Measurements from ENCODE around the gene PPAN.

The PPAN gene, protein sequence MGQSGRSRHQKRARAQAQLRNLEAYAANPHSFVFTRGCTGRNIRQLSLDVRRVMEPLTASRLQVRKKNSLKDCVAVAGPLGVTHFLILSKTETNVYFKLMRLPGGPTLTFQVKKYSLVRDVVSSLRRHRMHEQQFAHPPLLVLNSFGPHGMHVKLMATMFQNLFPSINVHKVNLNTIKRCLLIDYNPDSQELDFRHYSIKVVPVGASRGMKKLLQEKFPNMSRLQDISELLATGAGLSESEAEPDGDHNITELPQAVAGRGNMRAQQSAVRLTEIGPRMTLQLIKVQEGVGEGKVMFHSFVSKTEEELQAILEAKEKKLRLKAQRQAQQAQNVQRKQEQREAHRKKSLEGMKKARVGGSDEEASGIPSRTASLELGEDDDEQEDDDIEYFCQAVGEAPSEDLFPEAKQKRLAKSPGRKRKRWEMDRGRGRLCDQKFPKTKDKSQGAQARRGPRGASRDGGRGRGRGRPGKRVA

GRCh38 chr19:10106100-10106936 is at the start of gene PPAN:
Gene PPAN (plus strand): TSS chr19:10106362. CDS start chr19:10106395, 33 bp downstream.
- DNase-seq: peak; percentile 96

DNA sequence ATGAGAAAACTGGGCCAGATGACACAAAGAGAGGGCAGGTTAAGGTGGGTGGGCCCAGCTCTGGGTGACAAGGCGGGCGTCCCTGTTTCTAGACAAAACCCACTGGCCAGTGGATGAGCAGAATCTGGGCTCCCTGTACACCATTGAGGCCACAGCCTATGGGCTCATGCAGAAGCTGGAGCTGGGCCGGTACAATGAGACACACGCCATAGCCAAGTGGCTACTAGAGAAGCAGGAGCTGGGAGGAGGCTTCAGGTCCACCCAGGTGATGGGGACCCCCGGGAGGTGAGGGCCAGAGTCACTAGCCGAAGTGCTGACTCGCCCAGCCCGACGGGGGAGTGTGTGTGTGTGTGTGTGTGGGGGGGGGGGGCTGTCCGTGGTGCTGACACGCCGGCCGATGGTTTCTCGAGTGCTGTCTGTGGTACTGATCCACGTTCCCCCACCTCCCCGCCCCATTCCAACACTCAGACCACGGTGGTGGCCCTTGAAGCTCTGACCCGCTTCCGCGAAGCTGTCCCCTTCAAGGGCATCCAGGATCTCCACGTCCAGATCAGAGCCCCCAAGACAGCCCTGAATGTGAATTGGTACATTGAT is 44.3 kb upstream of the PPAN start:
- DNase-seq: no peak

GRCh38 chr19:10068205-10068604 is 38.0 kb upstream of the PPAN start:
- no peak for DNase-seq

- no peak for DNase-seq
Measured at GRCh38 chr19:10069046-10069445, 37.1 kb upstream of the PPAN start.

- DNase-seq: no peak
Measured at GRCh38 chr19:10070730-10071446, 35.3 kb upstream of the PPAN start.

DNA sequence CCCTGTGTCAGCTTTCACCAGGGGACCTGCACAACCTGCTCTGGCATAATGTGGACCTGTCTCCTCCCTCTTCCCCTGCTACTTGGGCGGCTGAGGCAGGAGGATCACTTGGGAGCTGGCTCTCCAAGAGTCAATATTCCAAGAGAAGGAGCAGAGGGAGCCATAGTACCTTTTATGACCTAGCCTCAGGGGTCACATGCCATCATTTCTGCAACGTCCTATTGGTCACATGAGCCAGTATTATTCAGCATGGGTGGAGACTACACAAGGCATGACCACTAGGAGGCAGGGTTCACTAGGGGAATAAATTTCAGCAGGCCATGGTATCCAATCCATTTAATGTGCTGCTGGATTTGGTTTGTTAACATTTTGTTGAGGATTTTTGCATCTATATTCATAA is 32.0 kb upstream of the PPAN start:
- DNase-seq: no peak

DNA sequence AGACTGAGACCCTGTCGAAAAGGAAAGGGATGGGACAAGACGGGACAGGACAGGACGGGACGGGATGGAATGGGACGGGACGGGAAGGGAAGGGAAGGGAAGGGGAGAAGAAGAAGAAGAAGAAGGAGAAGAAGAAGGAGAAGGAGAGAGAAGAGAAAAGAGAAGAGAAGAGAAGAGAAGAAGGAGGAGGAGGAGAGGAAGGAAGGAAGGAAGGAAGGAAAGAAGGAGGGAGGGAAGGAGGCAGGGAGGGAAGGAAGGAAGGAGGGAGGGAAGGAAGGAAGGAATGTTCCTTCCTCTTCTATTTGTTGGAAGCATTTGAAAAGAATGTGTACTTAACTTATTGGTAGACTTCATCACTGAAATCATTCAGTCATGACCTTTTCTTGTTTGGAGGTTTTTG is 29.6 kb upstream of the PPAN start:
- DNase-seq: no peak

GRCh38 chr19:10078329-10078728 is 27.8 kb upstream of the PPAN start:
- DNase-seq: no peak

GRCh38 chr19:10079031-10079453 is 27.1 kb upstream of the PPAN start:
- no peak for DNase-seq

- no peak for DNase-seq
Measured at GRCh38 chr19:10083911-10084310, 22.3 kb upstream of the PPAN start.

GRCh38 chr19:10084803-10085202 is 21.4 kb upstream of the PPAN start:
- DNase-seq: no peak

DNA sequence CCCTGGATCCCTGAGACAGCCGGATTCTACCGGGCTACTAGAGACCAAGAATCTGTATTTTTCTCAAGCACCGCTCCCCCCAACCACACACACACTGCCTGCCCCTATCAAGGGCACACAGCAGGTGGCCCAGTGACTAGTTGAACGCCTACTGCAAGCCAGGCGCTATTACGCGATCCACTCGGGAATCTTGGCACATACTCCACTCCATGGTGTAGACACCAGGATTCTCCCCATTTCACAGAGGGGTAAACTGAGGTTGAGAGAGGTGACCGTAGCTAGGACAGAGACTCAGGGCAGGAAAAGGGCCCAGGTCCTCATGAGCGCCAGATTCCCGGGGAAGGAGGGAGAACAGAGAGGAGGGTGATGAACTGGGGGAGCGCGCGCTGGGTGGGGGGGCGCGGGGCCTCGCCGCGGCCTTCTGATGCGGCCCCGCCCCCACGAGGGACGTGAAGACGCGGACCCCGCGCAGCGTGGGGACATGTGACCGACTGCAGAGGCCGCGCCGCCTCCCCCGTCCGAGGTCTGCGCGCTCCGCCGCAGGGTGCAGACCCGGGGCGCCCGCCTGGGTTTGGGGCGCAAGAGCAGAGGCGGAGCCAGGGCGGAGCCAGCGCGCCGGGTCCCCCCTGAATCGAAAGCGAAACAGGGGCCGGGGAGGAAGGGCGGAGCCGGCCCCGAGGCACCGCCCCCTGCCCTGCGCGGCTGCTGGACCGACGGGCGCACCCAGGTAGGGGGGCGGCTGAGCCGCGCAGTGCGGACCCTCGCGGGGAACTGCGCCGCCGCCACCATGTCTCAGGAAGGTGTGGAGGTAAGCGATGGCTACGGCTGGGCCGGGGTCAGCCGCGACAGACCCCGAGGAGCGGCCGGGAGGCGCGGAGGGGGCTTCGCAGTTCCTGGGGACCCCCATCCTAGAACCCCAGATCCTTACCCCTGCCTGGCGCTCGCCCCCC is 20.2 kb upstream of the PPAN start, which contains the start of gene SHFL:
TSS of gene SHFL (plus strand) at position 677 of the 950 bp plus-strand sequence. CDS start at position 788, 111 bp downstream.
- DNase-seq: peak; percentile 60

DNA sequence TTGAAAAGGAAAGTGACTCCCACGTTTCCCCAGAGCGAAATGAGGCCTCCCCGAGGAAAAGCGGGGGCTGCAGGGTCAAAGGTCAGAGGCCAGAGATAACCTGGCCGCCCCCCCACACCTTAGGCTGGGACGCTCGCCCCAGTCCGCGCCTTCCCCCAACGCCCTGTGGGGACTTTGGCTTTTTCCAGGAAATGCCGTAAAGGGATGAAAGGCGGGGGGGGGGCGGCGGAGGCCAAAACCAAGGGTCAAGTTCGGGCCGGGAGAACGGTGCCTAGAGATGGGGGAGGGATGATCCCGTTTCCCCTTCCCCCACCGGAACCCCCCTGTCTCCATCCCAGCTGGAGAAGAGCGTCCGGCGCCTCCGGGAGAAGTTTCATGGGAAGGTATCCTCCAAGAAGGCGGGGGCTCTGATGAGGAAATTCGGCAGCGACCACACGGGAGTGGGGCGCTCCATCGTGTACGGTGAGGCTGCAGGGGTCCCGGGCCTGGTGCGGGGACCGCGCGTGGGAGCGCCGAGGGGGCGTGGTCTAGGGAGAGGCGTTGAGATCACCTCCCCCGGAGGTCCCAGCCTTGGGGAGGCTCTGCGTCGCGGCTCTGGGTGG is 19.5 kb upstream of the PPAN start:
- no peak for DNase-seq

- no peak for DNase-seq
Measured at GRCh38 chr19:10087296-10088061, 18.7 kb upstream of the PPAN start.

GRCh38 chr19:10088949-10089554 is 17.1 kb upstream of the PPAN start:
- no peak for DNase-seq

DNA sequence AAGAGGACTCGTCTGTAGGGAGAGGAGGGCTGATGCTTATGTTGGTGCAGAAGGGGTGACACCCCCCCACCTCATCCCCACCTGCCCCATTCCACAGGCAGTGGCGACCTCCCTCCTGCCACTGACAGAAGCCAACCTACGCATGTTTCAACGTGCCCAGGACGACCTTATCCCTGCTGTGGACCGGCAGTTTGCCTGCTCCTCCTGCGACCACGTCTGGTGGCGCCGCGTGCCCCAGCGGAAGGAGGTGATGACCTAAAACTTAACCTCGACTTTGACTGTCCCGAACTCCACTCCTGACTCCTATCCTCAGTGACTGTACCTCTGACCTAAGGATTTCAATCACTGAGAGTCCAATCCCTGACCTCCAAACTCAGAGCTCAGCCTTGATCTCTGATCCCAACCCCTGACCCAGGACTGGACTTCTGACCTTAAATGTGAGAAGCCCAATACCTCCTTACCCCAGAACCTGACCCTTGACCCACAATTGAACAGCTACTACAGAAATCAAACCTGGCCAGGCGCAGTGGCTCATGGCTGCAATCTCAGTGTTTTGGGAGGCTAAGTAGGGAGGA is 16.3 kb upstream of the PPAN start:
- no peak for DNase-seq

- no peak for DNase-seq
Measured at GRCh38 chr19:10091370-10091687, 14.8 kb upstream of the PPAN start.

DNA sequence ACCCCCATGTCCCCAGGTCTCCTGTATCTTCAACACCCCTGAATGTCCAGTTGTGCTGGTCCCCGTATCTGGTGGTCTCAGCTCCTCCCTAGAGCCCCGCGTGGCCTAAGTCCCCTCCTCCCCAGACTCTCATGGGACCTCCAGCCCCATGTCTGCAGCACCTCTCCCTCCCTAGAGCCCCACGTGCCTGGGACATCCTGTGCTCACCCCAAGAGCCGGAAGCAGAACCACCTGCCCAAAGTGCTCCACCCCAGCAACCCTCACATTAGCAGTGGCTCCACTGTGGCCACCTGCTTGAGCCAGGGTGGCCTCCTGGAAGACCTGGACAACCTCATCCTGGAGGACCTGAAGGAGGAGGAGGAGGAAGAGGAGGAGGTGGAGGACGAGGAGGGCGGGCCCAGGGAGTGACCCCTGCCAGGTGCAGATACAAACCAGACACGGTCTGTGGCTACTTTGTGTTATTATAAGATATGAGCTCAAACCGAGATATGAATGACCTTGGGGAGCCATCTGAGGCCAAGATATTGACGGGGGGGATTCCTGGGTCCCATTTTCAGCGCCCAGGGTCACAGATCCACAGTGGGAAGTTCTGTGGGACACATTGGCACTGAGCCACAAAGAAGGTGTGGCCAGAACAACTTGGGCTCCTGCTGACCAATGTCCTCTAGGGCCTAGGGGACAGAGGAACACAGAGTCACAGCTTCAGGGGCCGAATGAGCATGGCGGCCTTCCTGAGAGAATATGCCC is 14.1 kb upstream of the PPAN start:
- DNase-seq: no peak

All from 8988T (cell line).